Activated CD4-positive, alpha-beta T cell treated with anti-CD3 and anti-CD28 coated beads, Interleukin-2, Interleukin-4, amounts not matched to agents 100 ng/mL and 50 ng/mL, durations not matched to agents 16 hours and 8 hours (primary cell): ENCODE measurements around the gene ASAP2.

Source experiments
- DNase-seq: peaks from one replicate; pipeline ENCODE4 v3.0.0-alpha.2; 2020; ENCODE audit warnings: low spot score

Gene ASAP2

GRCh38 chr2:9430316-9431293, 224.0 kb downstream of the ASAP2 start:
- peak; percentile 25 for DNase-seq

GRCh38 chr2:9434489-9434888, 227.9 kb downstream of the ASAP2 start:
- DNase-seq = no peak

- DNase-seq = no peak
These were observed 232.9 kb downstream of the ASAP2 start for GRCh38 chr2:9439536-9439935.

GRCh38 chr2:9440058-9440727, 233.6 kb downstream of the ASAP2 start:
- DNase-seq = no peak

- no peak for DNase-seq
These were observed 234.9 kb downstream of the ASAP2 start for GRCh38 chr2:9441556-9441955.

- no peak for DNase-seq
These were observed 236.9 kb downstream of the ASAP2 start for GRCh38 chr2:9443526-9443925.

GRCh38 chr2:9445089-9445488, 238.5 kb downstream of the ASAP2 start:
- peak; percentile 30 for DNase-seq

GRCh38 chr2:9451231-9451630, 244.6 kb downstream of the ASAP2 start:
- no peak for DNase-seq
